Measurements from ENCODE around the gene AVPR2.

DNA sequence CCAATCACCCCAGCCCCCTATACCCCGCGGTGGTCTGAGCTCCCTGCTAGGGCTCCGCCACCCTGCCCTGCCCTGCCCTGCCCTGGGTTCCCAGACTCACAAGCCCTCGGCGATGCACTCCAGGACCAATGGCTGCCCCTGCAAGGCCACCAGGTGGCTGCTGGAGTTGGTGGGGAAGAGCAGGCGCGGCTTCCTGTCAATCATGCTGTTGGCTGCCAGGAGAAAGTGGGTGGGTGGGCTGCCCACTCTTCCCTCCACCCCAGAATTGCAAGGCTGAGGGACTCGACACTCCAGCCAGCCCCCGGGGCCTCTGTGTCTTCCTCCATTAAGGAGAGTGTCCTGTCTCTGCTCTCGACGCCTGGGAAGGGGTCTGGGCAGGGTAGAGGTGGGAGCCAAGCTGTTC is 34.2 kb upstream of the AVPR2 start:
- TF ChIP-seq, protein P1, sequence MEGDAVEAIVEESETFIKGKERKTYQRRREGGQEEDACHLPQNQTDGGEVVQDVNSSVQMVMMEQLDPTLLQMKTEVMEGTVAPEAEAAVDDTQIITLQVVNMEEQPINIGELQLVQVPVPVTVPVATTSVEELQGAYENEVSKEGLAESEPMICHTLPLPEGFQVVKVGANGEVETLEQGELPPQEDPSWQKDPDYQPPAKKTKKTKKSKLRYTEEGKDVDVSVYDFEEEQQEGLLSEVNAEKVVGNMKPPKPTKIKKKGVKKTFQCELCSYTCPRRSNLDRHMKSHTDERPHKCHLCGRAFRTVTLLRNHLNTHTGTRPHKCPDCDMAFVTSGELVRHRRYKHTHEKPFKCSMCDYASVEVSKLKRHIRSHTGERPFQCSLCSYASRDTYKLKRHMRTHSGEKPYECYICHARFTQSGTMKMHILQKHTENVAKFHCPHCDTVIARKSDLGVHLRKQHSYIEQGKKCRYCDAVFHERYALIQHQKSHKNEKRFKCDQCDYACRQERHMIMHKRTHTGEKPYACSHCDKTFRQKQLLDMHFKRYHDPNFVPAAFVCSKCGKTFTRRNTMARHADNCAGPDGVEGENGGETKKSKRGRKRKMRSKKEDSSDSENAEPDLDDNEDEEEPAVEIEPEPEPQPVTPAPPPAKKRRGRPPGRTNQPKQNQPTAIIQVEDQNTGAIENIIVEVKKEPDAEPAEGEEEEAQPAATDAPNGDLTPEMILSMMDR (IDR thresholded peaks at IDR 0.05): no peak
- no peak for TF ChIP-seq POLR2A (IDR thresholded peaks at IDR 0.05)
